Non-pigmented ciliary epithelial cell (primary cell): ENCODE data around the gene TMEM116.
"Not testable (repeated sequence)": the region's sequence is repeated elsewhere in the genome, so short reads cannot be mapped to it uniquely, and the experiment has no call there.

Source experiments
- DNase-seq: peaks from one replicate; pipeline ENCODE4 v3.0.0-alpha.2; 2010; ENCODE audit warnings: low read depth

TMEM116 gene

DNA sequence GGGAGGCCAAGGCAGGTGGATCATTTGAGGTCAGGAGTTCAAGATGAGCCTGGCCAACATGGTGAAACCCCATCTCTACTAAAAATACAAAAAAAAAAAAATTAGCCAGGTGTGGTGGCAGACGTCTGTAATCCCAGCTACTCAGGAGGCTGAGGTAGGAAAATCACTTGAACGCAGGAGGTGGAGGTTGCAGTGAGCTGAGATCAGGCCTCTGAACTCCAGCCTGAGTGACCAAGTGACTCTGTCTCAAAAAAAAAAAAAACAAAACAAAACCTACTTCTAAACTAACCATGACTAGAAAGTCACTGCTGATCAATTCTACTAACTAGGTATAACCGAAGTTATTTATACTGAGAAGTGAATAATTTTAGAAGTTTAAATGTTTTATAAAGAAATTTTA is 3.4 kb downstream of the TMEM116 start:
- not testable (repeated sequence) for DNase-seq

DNA sequence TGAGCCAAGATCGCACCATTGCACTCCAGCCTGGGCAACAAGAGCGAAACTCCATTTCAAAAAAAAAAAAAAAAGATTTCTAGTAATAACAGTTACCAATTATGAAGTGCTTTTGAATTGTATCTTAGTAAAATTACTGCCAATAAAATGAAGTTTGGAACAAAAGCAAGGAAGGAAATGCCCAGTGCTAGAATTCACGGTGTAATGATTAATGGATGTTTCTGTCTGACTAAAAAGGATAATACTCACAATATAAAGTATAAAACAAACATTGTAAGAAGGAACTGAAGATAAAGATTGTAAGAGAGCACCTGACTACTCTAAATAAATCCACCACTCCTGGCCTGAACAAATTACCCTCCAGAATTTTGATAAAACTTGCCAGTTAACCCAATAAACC is 4.0 kb downstream of the TMEM116 start:
- no peak for DNase-seq

DNA sequence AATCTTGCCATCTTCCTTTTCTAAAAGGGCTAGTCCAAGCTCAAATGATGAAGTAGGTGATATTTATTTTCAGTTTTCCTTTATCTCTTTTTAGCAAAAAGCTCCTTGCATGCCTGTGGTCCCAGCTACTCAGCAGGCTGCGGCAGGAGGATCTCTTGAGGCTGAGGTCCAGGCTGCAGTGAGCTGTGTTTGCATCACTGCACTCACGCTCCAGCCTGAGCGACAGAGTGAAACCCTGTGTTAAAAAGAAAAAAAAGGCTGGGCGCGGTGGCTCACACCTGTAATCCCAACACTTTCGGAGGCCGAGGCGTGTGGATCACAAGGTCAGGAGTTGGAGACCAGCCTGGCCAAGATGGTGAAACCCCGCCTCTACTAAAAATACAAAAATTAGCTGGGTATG is 5.0 kb downstream of the TMEM116 start:
- DNase-seq, result no peak

DNA sequence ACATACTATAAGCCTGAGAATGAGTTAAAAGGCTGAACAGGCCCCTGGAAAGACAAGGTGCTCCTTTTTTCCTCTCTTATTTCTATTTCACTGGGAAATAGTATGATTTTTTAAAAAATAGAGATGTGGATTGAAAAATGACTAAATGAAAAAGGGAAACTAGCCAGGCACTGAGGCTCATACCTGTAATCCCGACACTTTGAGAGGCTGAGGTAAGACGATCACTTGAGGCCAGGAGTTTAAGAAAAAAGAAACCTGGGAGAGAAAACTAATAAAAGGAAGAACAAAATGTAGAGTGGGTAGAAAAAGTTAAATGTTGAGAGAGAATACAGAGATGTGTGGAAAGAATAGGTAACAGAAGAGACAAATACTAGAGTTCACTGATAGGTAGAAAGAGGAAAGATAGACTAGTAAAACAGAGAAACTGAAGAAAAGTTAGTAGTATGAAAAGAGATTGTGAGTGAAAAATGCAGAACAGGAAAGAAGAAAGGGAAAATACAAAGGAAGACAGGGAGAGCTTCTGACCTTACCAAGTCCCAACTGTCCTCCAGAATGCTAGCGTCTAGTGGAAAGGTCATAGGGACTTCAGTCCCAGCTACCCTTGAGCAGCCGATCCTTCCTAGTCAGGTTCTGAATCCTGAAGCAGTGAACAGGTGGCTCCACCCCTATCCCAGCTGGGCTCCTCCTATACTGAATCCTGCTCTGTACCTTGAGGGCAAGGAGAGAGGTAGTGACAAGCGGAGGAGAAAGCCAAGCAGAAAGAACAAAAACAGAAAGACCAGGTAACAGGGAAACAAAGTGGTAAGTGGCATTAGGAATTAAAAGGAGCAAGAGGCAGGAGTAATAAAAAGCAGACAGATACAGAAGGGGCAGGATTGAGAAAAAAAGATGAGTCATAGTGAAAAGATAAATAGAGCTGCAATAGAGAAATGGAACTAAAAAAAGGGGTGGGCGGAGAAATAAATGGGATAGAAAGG is 7.3 kb downstream of the TMEM116 start:
- DNase-seq, result no peak

DNA sequence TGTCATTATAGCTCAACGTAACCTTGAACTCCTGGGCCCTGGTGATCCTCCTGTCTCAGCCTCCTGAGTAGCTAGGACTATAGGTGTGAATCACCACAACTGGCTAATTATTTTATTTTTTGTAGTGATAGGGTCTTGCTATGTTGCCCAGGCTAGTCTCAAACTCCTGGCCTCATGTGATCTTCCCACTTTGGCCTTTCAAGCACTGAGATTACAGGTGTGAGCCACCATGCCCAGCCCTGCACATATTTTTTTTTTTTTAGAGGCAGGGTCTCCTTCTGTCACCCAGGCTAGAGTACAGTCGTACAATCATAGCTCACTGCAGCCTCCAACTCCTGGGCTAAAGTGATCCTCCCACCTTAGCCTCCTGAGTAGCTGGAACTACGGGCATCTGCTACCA is 8.9 kb downstream of the TMEM116 start:
- DNase-seq, result no peak

DNA sequence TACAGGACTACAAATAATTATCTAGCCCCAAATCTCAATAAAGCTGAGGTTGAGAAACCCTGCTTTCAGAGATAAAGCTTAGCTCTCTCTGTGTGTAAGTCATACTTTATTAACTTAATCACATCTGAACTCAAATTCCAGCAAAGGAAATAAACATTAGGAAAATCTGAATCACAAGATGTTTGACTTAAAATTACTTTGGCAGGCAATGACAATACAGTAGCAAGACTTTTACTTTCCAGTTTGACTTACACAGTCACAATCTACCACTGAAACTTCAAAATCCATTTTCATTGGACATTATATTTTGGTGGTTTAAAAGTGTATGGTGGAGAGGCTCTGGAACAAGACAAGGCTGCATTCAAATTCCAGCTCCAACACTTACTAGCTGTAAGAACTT is 11.4 kb downstream of the TMEM116 start:
- no peak for DNase-seq

DNA sequence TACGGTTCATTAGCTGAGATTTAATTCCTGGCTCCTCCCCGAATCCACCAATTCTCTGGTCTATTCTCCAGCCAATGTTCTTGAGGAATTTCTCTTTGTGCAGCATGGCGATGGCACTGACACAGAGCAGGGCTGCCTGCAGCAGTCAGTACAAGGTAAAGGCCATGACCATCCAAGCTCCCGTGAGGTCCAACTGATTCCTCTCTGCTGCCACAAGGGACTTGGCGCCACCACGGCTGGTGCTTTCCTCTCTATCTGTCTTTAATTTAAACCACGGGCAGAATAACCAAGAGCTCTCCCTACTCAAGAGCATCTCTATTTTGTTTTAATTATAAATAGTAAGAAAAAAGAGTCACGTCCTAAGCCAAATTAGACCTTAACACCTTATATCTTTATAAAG is 12.1 kb downstream of the TMEM116 start:
- no peak for DNase-seq

DNA sequence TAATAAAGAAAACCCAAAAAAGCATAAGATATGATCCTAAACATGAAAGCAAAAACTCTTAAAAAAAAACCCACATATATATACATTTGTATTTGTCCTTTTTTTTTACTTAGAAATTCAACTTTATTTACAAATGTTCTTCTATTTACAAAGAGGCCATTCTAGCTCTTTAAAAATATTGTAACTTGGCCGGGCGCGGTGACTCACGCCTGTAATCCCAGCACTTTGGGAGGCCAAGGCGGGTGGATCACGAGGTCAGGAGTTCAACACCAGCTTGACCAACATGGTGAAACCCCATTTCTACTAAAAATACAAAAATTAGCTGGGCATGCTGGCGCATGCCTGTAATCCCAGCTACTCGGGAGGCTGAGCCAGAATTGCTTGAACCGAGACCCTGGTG is 13.8 kb downstream of the TMEM116 start:
- not testable (repeated sequence) for DNase-seq

DNA sequence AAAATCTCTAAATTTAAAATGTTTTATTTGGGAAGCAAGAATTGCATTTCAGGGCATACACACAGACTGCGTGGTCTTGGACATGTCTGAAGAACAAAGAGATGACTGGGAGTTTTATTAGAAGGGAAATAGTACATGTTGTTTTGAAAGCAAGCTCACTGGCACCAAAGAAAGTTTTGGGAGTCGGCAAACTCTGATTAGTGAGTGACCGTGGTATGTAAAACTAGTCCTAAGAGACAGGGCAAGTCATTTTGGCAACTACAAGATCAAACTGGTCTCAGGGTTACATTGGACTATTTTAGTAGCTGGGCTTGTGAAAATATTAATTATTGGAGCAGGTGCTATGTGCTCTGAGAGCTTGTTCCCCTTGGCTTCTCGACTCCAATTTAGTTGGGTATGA is 14.9 kb downstream of the TMEM116 start:
- no peak for DNase-seq

DNA sequence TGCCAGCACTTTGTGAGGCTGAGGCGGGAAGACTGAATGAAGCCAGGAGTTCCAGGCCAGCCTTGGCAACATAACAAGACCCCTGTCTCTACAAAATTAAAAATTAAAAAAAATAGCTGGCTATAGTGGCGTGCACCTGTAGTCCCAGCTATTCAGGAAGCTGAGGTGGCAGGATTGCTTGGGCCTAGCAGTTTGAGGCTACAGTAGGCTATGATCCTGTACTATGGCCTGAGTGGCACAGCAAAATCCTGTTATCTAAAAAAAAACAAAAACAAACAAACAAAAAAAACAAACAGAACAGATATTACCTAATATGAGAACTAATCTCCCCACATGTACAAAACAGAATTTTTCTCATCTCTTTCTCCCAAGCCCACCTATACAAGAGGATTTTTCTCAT is 15.7 kb downstream of the TMEM116 start:
- no peak for DNase-seq

DNA sequence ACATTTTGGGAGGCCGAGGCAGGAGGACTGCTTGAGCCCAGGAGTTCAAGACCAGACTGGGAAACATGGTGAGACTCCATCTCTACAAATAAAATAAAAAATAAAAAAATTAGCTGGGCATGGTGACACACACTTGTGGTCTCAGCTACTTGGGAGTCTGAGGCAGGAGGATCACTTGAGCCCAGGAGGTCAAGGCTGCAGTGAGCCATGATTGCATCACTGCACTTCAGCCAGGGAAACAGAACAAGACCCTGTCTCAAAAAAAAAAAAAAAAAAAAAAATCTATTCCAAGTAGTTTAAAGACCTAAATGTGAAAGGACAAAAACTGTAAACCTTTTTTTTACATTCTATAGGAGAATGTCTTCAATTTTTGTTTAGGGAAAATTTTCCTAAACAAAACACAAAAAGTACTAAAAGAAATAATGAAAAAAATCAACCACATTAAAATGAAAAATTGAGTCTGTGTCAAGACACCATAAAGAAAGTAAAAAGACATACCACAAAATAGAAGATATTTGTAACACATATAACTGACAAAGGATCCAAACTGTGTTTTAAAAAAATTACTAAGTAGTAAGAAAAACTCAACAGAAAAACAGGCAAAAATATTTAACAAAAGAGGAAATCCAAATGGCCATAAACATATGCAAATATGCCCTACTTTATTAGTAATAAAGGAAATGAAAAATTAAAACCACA is 17.0 kb downstream of the TMEM116 start:
- no peak for DNase-seq

DNA sequence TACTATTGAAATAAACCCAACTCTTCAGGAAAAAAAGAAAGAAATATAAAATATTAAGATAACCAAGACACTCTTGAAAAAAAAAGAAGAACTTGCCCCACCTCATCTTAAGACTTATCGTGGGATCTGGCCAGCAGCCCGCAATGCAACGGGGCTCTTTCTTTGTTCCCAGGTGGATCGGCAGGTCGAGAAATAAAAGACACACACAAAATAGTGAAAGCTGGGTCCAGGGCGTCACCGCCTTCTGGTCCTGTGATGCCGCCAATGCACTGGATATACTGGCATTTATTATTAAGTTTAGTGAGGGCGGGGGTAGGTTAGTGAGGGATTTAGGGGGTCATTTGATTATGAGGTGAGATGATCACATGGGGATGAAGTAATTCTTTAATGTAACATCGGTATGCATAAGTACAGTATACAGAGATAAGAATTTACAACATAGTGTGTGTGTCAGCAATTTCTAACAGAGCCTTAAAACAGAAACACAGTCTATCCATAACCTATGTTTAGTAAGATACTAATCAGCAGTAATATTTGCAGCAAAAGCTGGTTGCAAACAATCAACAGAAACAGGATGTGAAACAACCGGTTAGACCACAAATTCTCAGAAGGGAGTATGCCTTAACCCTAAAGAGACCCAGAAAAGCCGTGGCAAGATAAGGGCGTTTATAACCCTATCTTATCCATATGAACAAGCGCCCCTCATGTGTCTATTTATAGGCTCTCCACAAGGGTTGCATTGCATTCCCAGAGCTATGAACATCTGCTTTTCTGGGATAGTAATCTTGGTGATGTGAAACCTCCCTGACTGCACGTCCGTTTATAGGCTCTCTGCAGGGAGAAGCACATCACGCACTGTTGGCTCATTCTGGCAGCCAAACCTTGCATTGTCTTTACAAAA is 18.5 kb downstream of the TMEM116 start:
- not testable (repeated sequence) for DNase-seq

DNA sequence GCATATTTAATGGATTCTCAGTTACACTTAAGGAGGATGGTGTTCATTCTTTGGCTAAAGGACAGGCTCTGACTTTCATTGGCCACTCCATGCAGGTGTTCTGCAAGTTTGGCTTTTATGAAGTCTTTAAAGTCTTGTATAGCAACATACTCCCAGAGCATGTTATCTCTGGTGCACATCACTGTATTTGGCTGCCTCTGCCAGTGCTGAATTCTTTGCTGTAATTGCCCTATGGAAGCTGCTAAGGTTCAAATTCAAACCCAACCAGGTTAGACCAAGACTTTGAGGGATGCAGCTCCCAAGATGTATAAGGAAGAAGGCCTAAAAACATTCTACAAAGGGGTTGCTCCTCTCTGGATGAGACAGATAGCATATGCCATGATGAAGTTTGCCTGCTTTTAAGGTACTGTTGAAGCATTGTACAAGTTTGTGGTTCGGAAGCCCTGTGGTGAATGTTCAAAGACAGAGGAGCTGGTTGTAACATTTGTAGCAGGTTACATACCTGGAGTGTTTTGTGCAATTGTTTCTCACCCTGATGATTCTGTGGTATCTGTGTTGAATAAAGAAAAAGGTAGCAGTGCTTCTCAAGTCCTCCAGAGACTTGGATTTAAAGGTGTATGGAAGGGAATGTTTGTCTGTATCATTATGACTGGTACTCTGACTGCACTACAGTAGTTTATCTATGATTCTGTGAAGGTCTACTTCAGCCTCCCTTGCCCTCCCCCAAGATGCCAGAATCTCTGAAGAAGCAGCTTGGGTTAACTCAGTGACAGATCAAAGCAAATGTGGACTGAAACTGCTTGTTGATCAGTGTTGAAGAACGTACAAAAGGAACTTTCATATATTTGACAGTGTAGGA is 19.4 kb downstream of the TMEM116 start:
- no peak for DNase-seq

DNA sequence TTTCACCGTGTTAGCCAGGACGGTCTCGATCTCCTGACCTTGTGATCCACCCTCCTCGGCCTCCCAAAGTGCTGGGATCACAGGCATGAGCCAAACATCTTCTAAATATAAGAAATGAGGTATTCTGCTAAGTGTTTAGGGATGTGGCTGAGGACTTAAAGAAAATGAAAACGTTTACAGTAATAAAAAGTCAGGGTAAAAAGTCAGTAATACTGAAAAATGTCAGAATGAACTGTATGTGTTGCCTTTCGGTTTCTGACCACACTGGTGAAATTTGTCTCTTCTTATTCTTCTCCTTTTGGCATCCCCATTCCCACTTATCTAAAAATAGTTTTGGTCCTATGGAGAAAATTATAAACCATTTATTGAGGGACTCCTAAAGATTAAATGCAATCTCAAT is 20.5 kb downstream of the TMEM116 start:
- DNase-seq, result no peak

DNA sequence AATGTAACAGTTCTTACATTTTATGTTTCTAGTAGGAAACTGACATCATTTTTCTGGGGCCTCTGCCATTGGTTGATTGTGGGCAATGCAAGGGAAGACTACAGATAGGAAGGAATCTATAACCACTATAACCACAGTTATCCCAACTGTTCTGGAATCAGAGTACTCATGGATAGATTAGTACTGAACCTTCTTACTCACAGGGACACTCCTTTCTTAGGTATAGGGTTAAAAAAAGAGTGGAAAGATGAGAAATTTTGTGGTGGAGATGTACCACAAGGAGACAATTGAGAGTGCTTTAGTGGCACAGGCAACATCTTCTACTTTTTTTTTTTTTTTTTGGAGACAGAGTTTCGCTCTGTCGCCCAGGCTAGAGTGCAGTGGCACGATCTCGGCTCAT is 21.0 kb downstream of the TMEM116 start:
- no peak for DNase-seq

DNA sequence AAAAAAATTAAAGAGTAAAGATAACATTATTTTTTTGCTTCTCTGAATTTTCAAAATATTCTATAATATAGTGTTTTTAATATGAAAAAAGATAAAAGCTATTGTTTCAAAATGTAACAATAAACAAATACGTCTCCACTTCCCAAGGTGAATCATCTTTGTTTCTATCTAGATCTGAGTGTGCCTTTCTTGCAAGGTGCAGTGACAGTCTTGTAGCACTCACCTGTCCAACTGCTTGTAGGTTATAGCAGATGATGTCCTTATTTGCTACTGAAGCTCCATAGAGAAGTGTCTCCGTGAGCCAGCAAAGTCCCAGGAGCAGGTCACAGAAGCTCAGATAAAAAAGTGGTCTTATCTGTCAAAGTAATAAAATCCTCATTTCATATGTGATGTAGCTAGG is 21.4 kb downstream of the TMEM116 start:
- DNase-seq, result no peak

DNA sequence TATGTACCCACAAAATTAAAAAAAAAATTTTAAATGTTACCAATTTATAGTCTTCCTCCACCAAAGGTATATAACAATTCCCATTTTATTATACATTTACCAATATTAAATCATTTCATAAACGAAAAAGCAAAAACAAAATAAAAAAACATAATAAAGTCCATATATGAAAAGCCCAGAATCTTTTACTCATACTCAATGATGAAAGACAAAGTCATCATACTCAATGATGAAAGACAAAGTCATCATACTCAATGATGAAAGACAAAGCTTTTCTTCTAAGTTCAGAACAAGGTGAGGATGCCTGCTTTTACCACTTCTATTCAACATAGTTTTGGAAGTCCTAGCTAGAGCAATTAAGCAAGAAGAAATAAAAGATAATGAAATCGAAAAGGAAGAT is 28.1 kb downstream of the TMEM116 start:
- DNase-seq, result no peak

DNA sequence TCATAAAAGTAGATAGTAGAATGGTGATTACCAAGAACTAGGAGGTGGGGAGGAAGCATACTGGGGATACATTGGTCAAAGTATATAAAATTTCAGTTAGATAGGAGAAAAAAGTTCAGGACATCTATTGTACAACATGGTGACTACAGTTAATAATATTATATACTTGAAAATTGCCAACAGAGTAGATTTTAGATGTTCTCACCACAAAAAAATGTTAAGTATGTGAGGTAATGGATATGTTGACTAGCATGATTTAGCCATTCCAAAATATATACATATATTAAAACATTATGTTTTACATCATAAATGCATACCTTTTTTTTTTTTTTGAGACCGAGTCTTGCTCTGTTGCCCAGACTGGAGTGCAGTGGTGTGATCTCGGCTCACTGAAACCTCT is 31.0 kb downstream of the TMEM116 start:
- no peak for DNase-seq

DNA sequence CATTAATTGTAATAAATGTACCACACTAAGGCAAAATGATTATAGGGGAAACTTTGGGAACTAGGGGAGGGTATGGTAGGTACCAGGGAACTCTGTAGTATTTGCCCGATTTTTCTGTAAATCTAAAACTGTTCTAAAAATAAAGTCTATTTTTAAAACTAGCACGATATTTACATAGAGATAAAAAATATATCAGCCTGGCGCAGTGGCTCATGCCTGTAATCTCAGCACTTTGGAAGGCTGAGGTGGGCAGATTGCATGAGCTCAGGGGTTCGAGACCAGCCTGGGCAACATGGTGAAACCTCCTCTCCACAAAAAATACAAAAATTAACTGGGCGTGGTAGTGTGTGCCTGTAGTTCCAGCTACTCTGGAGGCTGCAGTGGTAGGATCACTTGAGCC is 32.4 kb downstream of the TMEM116 start:
- DNase-seq, result no peak

DNA sequence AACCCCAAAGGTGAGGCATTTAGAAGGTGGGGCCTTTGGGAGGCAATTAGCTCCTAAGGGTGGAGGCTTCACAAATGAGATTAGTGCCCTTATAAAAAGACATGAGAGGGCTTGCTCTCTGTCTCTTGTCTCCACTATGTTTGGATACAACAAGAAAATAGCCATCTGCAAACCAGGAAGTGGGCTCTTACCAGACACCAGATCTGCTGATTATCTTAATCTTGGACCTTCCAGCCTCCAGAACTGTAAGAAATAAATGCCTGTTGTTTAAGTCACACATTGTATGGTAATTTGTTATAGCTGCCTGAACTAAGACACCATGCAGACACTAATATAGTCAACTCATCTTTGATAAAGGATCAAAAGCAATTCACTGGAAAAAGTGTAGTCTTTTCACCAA is 34.4 kb downstream of the TMEM116 start:
- DNase-seq, result no peak

DNA sequence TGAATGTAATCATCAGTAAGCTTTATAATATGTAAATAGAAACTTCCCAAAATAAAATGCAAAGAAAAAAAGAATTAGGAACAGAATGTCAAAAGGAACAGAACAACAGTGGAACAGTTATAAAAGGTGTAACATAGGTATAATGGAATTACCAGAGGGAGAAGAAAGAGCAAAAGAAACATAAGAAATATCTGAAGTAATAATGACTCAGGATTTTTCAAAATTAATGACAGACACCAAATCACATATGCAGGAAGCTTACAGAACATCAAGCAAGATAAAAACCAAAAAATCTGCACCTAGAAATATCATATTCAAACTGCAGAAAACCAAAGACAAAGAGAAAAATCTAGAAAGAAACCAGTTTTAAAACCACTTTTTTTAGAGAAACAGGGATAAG is 36.1 kb downstream of the TMEM116 start:
- no peak for DNase-seq
